ENCODE data around the gene SLC35B1.
A peak's percentile ranks its signal among the peaks of the same experiment; 100 is the strongest.

Gene SLC35B1

GRCh38 chr17:49731435-49731831 lies 23.7 kb upstream of the SLC35B1 start:
- no peak overlapping the region for H3K4me3 ChIP-seq (ENCODE audit: low read depth, low read length)
- TF ChIP-seq CTCF (conservative IDR thresholded peaks at IDR 0.05; ENCODE audit: low read depth, low read length): no peak

GRCh38 chr17:49730785-49731434 lies 23.1 kb upstream of the SLC35B1 start:
- TF ChIP-seq CTCF (conservative IDR thresholded peaks at IDR 0.05; ENCODE audit: low read depth, low read length): no peak
- H3K4me3 ChIP-seq (ENCODE audit: low read depth, low read length): no peak overlapping the region

More at GRCh38 chr17:49731435-49731831, 23.7 kb upstream of the SLC35B1 start:
- DNase-seq (ENCODE audit: low read depth): no peak

GRCh38 chr17:49730078-49730784 lies 22.5 kb upstream of the SLC35B1 start:
- no peak for TF ChIP-seq CTCF (conservative IDR thresholded peaks at IDR 0.05; ENCODE audit: low read depth, low read length)
- peak; percentile 94 for DNase-seq (ENCODE audit: low read depth)
- H3K4me3 ChIP-seq (ENCODE audit: low read depth, low read length): no peak overlapping the region

More at GRCh38 chr17:49730785-49731434, 23.1 kb upstream of the SLC35B1 start:
- no peak for DNase-seq (ENCODE audit: low read depth)

- no peak overlapping the region for H3K4me3 ChIP-seq (ENCODE audit: low read depth, low read length)
- TF ChIP-seq CTCF (conservative IDR thresholded peaks at IDR 0.05; ENCODE audit: low read depth, low read length): no peak
- DNase-seq (ENCODE audit: low read depth): no peak
These were observed 21.3 kb upstream of the SLC35B1 start for GRCh38 chr17:49729069-49729468.

GRCh38 chr17:49728425-49728824 lies 20.7 kb upstream of the SLC35B1 start:
- DNase-seq (ENCODE audit: low read depth): no peak
- TF ChIP-seq CTCF (conservative IDR thresholded peaks at IDR 0.05; ENCODE audit: low read depth, low read length): no peak
- no peak overlapping the region for H3K4me3 ChIP-seq (ENCODE audit: low read depth, low read length)

- no peak for DNase-seq (ENCODE audit: low read depth)
- TF ChIP-seq CTCF (conservative IDR thresholded peaks at IDR 0.05; ENCODE audit: low read depth, low read length): no peak
- H3K4me3 ChIP-seq (ENCODE audit: low read depth, low read length): no peak overlapping the region
These were observed 19.6 kb upstream of the SLC35B1 start for GRCh38 chr17:49727380-49727779.

Data from choroid plexus epithelial cell (primary cell).